ENCODE measurements around the gene SNX21. TPM values are rescaled to one million over a fixed set of nuclear protein-coding genes. Genes with fewer than 3 reads are reported as not detected.

The SNX21 gene
- total RNA-seq, 2 experiments from 2014 or later: 2.0 to 2.5 TPM

DNA sequence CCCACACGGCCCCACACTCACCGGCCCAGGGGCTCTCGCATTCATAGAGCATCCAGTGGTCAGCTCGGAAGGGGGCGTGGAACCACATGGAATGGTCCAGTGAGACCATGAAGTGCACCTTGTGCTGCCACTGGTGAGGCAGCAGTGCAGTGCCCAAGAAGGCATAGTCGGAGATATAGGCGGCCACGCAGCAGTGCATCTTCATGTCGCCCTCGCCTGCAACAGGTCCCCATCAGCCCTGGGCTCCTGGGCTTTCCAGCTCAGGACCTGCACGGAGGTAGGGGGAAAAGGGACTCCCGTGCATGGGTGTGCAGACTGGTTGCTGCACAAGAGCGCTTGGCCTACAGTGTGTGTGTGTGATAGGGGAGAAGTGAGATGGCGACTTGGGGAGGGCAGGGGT, 9.9 kb downstream of the SNX21 start:
- POLR2A ChIA-PET: no interaction called here
- H3K27ac Mint-ChIP-seq: no peak overlapping the region
- H3K36me3 Mint-ChIP-seq: peaks cover 8% of the 10 kb centered on the region

DNA sequence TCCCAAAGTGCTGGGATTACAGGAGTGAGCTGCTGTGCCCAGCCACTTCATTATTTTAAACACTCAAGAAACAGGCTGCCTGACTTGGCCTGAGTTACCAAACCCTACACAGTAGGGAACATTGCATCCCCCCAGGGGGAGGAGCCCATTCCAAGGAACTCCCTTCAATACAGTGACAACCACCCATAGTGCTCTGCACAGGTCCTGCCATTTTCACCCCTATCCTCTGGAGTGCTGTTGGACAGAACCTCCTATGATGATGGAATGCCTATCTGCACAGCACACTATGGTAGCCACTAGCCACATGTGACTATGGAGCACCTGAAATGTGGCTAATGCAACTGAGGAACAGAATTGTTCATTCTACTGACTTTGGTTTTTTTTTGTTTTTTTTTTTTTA, 11.9 kb downstream of the SNX21 start:
- no peaks in the 10 kb centered on the region for H3K9me3 Mint-ChIP-seq
- H3K27ac Mint-ChIP-seq: no peak overlapping the region
- H3K4me3 Mint-ChIP-seq: no peak overlapping the region
- H3K4me1 Mint-ChIP-seq: no peaks in the 10 kb centered on the region
- H3K27me3 Mint-ChIP-seq: no peaks in the 10 kb centered on the region
- POLR2A ChIA-PET: no interaction called here
- ATAC-seq (ENCODE audit: low read depth) (no peak), DNase-seq (no peak)
- peaks cover 16% of the 10 kb centered on the region for H3K36me3 Mint-ChIP-seq

More for the DNA sequence above, 9.9 kb downstream of the SNX21 start:
- DNase-seq (no peak), ATAC-seq (ENCODE audit: low read depth) (no peak)
- Mint-ChIP-seq H3K4me3 (no peak overlapping the region), H3K4me1 (no peaks in the 10 kb centered on the region), H3K27me3 (no peaks in the 10 kb centered on the region), H3K9me3 (no peaks in the 10 kb centered on the region)

DNA sequence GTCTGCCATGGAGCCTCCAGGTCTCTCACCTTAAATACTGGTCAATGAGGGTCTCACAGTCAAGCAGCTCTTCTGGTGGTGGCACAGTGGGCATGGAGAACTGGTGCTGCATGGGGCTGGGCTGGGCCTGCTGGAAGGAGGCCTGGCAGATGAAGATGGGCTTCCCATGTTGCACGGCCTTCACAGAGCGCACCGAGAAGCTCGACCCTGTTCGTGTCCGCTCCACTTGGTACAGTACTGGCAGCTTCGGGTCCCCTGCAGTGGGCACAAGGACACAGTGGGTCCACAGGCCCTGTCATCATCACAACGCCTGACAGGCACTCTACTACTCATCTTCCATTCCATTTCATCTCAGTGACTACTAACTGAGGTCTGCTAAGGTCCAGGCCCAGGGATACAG, 14.8 kb downstream of the SNX21 start:
- H3K4me1 Mint-ChIP-seq: peaks cover 1% of the 10 kb centered on the region
- H3K9me3 Mint-ChIP-seq: no peaks in the 10 kb centered on the region
- no peaks in the 10 kb centered on the region for H3K27me3 Mint-ChIP-seq
- H3K27ac Mint-ChIP-seq: no peak overlapping the region
- POLR2A ChIA-PET: no interaction called here
- no peak overlapping the region for H3K4me3 Mint-ChIP-seq
- ATAC-seq (ENCODE audit: low read depth): no peak
- peaks cover 23% of the 10 kb centered on the region for H3K36me3 Mint-ChIP-seq
- no peak for DNase-seq

DNA sequence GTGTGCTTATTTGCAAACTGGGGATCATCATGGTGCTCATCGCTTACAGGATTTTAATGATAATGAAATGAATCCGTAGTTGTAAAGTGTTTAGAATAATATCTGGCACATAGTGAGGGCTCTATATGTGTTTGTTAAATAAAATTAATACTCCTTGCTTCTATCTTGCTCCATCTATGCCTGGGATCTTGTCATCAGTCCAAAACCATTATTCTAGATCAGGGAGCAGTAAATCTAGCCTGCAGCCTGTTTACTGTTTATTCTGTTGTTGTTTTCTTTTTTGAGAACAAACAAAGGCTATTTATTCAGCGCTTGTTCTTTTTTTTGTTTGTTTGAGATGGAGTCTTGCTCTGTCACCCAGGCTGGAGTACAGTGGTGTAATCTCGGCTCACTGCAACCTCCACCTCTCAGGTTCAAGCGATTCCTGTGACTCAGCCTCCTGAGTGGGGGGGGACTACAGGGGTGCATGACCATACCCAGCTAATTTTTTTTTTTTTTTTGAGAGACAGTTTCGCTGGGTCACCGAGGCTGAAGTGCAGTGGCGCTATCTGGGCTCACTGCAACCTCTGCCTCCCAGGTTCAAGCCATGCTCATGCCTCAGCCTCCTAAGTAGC, 15.5 kb downstream of the SNX21 start:
- Mint-ChIP-seq H3K4me1 (peaks cover 1% of the 10 kb centered on the region), H3K27ac (no peak overlapping the region), H3K36me3 (peaks cover 24% of the 10 kb centered on the region), H3K9me3 (no peaks in the 10 kb centered on the region), H3K27me3 (no peaks in the 10 kb centered on the region), H3K4me3 (no peak overlapping the region)
- ATAC-seq (ENCODE audit: low read depth) (no peak), DNase-seq (no peak)
- POLR2A ChIA-PET: no interaction called here

DNA sequence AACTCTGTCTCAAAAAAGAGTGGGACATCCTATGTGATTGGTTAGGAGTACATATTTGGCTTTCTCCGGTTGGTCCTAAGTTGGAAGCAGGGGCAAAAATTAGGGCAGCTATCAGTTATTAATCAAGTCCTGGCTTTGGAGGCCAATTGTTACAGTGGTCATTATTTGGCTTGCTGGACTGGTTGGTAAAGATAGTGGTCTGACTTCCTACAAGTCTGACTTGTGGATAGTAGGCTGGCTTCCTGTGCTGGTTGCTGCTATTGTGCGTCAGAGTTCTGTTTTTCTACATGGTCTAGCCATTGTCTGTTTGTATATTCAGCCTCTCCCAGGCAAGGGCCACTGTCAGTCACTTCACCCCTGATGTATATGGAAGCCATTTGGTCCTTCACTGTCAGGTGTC, 16.6 kb downstream of the SNX21 start:
- H3K36me3 Mint-ChIP-seq: peaks cover 20% of the 10 kb centered on the region
- no peaks in the 10 kb centered on the region for H3K9me3 Mint-ChIP-seq
- no peaks in the 10 kb centered on the region for H3K27me3 Mint-ChIP-seq
- POLR2A ChIA-PET: interaction anchor here (0.6 kb wide), 1 partner anchor 24 kb away, joined by 8 read pairs; no protein-coding TSS in a partner anchor
- H3K4me1 Mint-ChIP-seq: peaks cover 5% of the 10 kb centered on the region
- H3K27ac Mint-ChIP-seq: no peak overlapping the region
- H3K4me3 Mint-ChIP-seq: no peak overlapping the region
- DNase-seq (no peak), ATAC-seq (ENCODE audit: low read depth) (no peak)

DNA sequence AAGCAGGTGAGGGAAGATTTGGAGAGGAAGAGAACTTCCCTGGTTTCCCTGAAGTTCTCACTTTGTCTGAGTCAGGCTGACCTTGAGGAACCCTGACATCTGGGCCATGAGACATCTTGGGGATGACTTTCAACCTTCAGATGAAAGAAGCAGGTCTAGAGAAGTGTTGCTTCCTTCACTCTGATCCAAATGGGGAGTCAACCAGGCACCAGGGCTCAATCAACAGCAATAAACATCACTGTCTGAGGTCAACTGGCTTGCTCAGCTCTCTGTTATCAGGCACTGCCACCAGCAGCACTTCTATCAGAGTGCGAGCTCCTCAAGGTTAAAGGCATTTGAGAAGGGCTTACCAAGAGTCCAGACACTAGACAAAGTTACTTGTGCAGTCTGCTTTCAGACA, 17.3 kb downstream of the SNX21 start:
- no peak for ATAC-seq (ENCODE audit: low read depth)
- POLR2A ChIA-PET: no interaction called here
- no peak overlapping the region for H3K4me3 Mint-ChIP-seq
- peaks cover 8% of the 10 kb centered on the region for H3K4me1 Mint-ChIP-seq
- DNase-seq: no peak
- peaks cover 20% of the 10 kb centered on the region for H3K36me3 Mint-ChIP-seq
- no peaks in the 10 kb centered on the region for H3K9me3 Mint-ChIP-seq
- no peak overlapping the region for H3K27ac Mint-ChIP-seq
- no peaks in the 10 kb centered on the region for H3K27me3 Mint-ChIP-seq

DNA sequence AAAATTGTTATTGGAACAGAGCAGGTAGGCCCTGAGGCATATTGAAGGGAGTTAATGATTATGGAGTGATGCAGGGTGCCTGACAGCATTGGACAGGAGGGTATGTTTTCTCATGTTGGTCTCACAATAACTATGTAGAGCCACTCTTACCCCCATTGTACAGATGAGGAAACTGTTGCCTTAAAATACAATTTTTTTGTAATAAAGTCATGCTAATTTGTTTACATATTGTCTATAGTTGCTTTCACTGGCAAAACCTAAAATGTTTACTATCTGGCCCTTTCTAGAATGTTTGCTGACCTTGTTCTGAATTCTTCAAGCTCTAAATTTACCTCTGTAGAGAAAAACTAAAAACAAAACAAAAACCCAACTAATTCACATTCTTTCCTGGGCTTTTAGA, 17.9 kb downstream of the SNX21 start:
- no peak overlapping the region for H3K27ac Mint-ChIP-seq
- DNase-seq (no peak), ATAC-seq (ENCODE audit: low read depth) (no peak)
- POLR2A ChIA-PET: interaction anchor here (1.4 kb wide), 1 partner anchor 41 kb away, joined by 4 read pairs; no protein-coding TSS in a partner anchor
- H3K9me3 Mint-ChIP-seq: no peaks in the 10 kb centered on the region
- no peaks in the 10 kb centered on the region for H3K27me3 Mint-ChIP-seq
- peaks cover 11% of the 10 kb centered on the region for H3K4me1 Mint-ChIP-seq
- peaks cover 19% of the 10 kb centered on the region for H3K36me3 Mint-ChIP-seq
- no peak overlapping the region for H3K4me3 Mint-ChIP-seq

DNA sequence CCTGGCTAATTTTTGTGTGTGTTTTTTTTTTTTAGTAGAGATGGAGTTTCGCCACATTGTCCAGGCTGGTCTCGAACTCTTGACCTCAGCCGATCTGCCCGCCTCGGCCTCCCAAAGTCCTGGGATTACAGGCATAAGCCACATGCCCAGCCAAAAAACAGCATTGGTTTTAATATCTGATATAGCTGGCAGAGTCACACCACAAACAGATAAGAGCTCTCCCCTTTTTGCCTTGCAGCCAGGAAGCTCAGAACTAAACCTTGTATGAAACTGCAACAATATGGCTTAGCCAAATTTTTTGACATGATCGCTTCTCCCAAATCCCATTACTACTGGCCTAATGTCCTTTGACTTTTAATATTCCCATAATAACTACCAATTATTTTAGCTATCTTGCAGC, 18.7 kb downstream of the SNX21 start:
- Mint-ChIP-seq H3K27ac (no peak overlapping the region), H3K27me3 (no peaks in the 10 kb centered on the region), H3K4me1 (peaks cover 14% of the 10 kb centered on the region), H3K9me3 (no peaks in the 10 kb centered on the region), H3K4me3 (no peak overlapping the region), H3K36me3 (peaks cover 19% of the 10 kb centered on the region)
- ATAC-seq (ENCODE audit: low read depth): no peak
- no peak for DNase-seq
- POLR2A ChIA-PET: interaction anchor here (0.7 to 1.4 kb wide), 2 partner anchors 26 to 40 kb away, joined by 3 to 4 read pairs; no protein-coding TSS in a partner anchor

DNA sequence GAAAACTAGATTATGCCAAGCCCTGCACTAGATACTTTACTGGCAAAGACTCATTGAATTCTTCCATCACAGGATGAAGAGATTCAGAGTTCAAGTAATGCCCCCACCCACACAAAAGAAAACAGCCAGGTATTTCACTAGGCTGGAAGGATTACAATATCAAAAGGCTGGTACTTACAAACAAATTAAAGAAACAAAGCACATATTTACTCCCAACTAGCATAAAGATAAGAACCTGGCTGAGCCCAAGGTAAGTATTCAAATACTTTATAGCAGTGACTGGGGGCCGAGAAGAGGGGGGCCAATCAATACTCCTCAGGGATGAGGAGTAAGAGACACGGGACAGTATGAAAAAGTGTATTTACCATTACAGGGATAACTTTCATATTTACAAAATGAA, 19.9 kb downstream of the SNX21 start:
- POLR2A ChIA-PET: no interaction called here
- no peak overlapping the region for H3K27ac Mint-ChIP-seq
- no peak overlapping the region for H3K4me3 Mint-ChIP-seq
- peaks cover 22% of the 10 kb centered on the region for H3K4me1 Mint-ChIP-seq
- ATAC-seq (ENCODE audit: low read depth) (no peak), DNase-seq (no peak)
- no peaks in the 10 kb centered on the region for H3K9me3 Mint-ChIP-seq
- no peaks in the 10 kb centered on the region for H3K27me3 Mint-ChIP-seq
- peaks cover 19% of the 10 kb centered on the region for H3K36me3 Mint-ChIP-seq

DNA sequence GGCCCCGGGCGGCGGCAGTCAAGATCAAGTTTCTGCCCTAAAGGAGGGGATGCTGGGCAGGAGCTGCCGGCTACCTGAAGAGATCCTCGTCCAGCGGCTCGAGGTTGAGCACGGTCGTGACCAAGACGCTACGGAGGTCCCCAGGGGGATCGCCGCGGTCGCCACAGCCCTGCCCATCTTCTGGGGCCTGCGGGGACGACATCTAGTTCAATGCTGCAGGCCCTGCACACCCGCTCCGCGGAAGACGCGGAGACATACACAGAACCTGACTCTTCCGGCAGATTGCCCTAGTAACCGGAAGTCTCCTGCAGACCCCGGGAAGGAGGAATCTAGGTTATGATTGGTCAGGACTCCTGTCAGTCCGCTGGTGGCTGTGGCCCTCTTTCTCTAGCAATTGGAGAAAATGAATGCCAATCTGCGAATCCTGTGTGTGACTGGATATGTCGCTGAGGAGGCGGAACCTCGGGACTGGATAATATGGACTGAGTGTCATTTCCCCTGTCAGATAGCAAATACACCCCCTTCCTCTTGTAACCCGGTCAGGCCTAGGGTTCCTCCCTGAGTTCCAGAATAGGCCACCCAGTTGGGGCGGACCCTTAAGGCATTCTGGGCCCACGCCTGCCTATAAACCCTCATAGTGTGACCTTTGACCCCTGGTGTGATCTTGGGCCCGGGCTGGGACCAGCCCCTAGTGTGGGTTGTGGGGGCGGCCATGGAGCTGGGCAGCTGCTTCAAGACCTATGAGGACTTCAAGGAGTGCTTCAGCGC, 23.7 kb downstream of the SNX21 start, which contains the start of the genes ACOT8 and ZSWIM3:
Gene ACOT8, minus strand, starts transcription at position 279 of the 768 bp plus-strand sequence. Its CDS starts 77 bp downstream, at position 202.
Gene ZSWIM3, plus strand, starts transcription at position 501 of the 768 bp plus-strand sequence. Its CDS starts 212 bp downstream, at position 713.
- H3K27ac Mint-ChIP-seq: peak within 1 kb of the TSS; percentile 99
- DNase-seq (peak; percentile 79), ATAC-seq (ENCODE audit: low read depth) (peak; percentile 97)
- peaks cover 13% of the 10 kb centered on the region for H3K36me3 Mint-ChIP-seq
- peaks cover 29% of the 10 kb centered on the region for H3K4me1 Mint-ChIP-seq
- H3K27me3 Mint-ChIP-seq: no peaks in the 10 kb centered on the region
- no peaks in the 10 kb centered on the region for H3K9me3 Mint-ChIP-seq
- H3K4me3 Mint-ChIP-seq: peak within 1 kb of the TSS; percentile 94
- POLR2A ChIA-PET: interaction anchor here (0.8 to 3.8 kb wide), 17 partner anchors 9 to 113 kb away, joined by 3 to 33 read pairs (median 6); partner anchors contain the start of genes CTSA, NEURL2, PCIF1 and SNX21

DNA sequence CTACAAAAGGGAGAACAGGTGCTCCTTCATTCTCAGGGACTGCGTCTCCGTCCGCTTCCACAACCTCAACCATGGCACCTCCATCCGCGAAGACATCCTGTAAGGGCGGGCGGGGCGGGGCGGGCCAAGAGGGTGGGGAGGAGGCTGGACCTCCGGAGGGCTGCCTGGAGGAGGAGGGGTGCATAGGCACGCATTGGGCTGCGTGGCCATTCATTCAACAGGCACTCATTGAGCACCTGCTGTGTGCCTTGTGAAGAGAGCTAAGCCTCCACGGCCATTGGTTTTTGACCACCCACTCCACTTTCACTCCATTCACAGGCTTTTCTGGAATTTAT, 24.2 kb downstream of the SNX21 start:
- DNase-seq (no peak), ATAC-seq (ENCODE audit: low read depth) (peak; percentile 43)
- Mint-ChIP-seq H3K4me1 (peaks cover 29% of the 10 kb centered on the region), H3K9me3 (no peaks in the 10 kb centered on the region), H3K27ac (peak overlapping the region; percentile 99), H3K27me3 (no peaks in the 10 kb centered on the region), H3K4me3 (peak overlapping the region; percentile 94), H3K36me3 (peaks cover 11% of the 10 kb centered on the region)
- POLR2A ChIA-PET: interaction anchor here (0.7 to 3.8 kb wide), 14 partner anchors 9 to 113 kb away, joined by 3 to 33 read pairs (median 7); partner anchors contain the start of genes CTSA, NEURL2, PCIF1 and SNX21

DNA sequence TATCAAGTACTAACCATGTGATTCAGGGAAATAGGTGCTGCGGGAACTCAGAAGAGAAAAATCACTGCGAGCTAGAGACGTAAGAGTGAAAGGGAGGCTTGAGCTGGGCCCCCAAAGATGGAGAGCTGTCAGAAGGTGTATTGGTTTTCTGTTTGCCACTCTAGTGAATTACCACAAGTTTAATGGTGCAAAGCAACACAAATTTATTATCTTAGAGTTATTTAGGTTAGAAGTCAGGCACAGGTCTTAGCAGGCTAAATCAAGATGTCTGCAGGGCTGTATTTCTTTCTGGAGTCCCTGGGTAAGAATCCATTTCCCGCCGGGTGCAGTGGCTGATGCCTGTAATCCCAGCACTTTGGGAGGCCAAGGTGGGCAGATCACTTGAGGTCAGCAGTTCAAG, 26.3 kb downstream of the SNX21 start:
- POLR2A ChIA-PET: interaction anchor here (0.6 kb wide), 1 partner anchor 16 kb away, joined by 3 read pairs; no protein-coding TSS in a partner anchor
- no peak for DNase-seq
- Mint-ChIP-seq H3K27ac (no peak overlapping the region), H3K9me3 (no peaks in the 10 kb centered on the region), H3K27me3 (no peaks in the 10 kb centered on the region), H3K4me1 (peaks cover 27% of the 10 kb centered on the region), H3K4me3 (no peak overlapping the region), H3K36me3 (peaks cover 7% of the 10 kb centered on the region)
- ATAC-seq (ENCODE audit: low read depth): no peak

DNA sequence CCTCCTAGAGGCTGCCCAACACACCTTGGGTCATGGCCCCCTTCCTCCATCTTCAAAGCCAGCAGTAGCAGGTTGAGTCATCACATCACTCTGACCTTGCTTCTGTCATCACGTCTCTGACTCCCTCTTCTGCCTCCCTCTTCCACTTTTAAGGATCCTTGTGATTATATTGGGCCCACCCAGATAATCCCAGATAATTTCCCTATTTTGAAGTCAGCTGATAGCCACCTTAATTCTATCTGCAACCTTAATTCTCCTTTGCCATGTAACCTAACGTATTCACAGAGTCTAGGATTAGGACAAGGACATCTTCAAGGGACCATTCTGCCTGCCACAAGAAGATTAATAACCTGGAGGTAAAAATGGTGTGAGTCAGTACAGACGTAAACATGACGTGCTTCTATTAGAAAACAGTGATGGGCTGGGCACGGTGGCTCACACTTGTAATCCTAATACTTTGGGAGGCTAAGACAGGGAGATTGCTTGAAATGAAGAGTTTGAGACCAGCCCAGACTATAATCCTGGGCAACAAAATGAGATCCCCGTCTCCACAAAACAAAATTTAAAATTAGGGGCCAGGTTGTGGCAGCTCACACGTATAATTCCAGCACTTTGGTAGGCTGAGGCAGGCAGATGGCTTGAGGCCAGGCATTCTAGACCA, 27.1 kb downstream of the SNX21 start:
- H3K27ac Mint-ChIP-seq: no peak overlapping the region

More for the DNA sequence above, 27.1 kb downstream of the SNX21 start:
- H3K36me3 Mint-ChIP-seq: peaks cover 7% of the 10 kb centered on the region
- no peaks in the 10 kb centered on the region for H3K27me3 Mint-ChIP-seq
- ATAC-seq (ENCODE audit: low read depth) (no peak), DNase-seq (no peak)
- no peaks in the 10 kb centered on the region for H3K9me3 Mint-ChIP-seq
- POLR2A ChIA-PET: interaction anchor here (0.6 kb wide), 1 partner anchor 15 kb away, joined by 3 read pairs; no protein-coding TSS in a partner anchor
- H3K4me1 Mint-ChIP-seq: peaks cover 24% of the 10 kb centered on the region
- H3K4me3 Mint-ChIP-seq: no peak overlapping the region
